Activated CD4-positive, alpha-beta T cell treated with anti-CD3 and anti-CD28 coated beads, Interleukin-2, Interleukin-4, amounts not matched to agents 100 ng/mL and 50 ng/mL, durations not matched to agents 16 hours and 8 hours (primary cell): Measurements from ENCODE around the gene FBXO33.

Experiments
- DNase-seq: peaks from one replicate; pipeline ENCODE4 v3.0.0-alpha.2; 2020; ENCODE audit warnings: low spot score

The FBXO33 gene

GRCh38 chr14:39430762-39431415 is 1.3 kb downstream of the FBXO33 start:
- no peak for DNase-seq

GRCh38 chr14:39428118-39428517 is 4.1 kb downstream of the FBXO33 start:
- no peak for DNase-seq

GRCh38 chr14:39426605-39427004 is 5.6 kb downstream of the FBXO33 start:
- no peak for DNase-seq

- DNase-seq, result no peak
These were observed 6.3 kb downstream of the FBXO33 start for GRCh38 chr14:39425947-39426346.

GRCh38 chr14:39423793-39424192 is 8.4 kb downstream of the FBXO33 start:
- no peak for DNase-seq

- DNase-seq, result no peak
These were observed 10.0 kb downstream of the FBXO33 start for GRCh38 chr14:39422243-39422642.

- no peak for DNase-seq
These were observed 13.0 kb downstream of the FBXO33 start for GRCh38 chr14:39419272-39419671.

GRCh38 chr14:39417014-39417413 is 15.2 kb downstream of the FBXO33 start:
- DNase-seq, result no peak

GRCh38 chr14:39416072-39416471 is 16.2 kb downstream of the FBXO33 start:
- no peak for DNase-seq

- DNase-seq, result no peak
These were observed 25.7 kb downstream of the FBXO33 start for GRCh38 chr14:39406560-39406959.

GRCh38 chr14:39398382-39398781 is 33.9 kb downstream of the FBXO33 start:
- no peak for DNase-seq

GRCh38 chr14:39396448-39396847 is 35.8 kb downstream of the FBXO33 start:
- DNase-seq, result no peak

GRCh38 chr14:39395555-39396254 is 36.5 kb downstream of the FBXO33 start:
- DNase-seq, result no peak

- no peak for DNase-seq
These were observed 38.9 kb downstream of the FBXO33 start for GRCh38 chr14:39393289-39393688.

GRCh38 chr14:39384177-39384576 is 48.1 kb downstream of the FBXO33 start:
- DNase-seq, result no peak

GRCh38 chr14:39383741-39384140 is 48.5 kb downstream of the FBXO33 start:
- no peak for DNase-seq

GRCh38 chr14:39383026-39383660 is 49.1 kb downstream of the FBXO33 start:
- DNase-seq, result peak; percentile 53

- no peak for DNase-seq
These were observed 49.8 kb downstream of the FBXO33 start for GRCh38 chr14:39382463-39382862.

GRCh38 chr14:39381366-39381765 is 50.9 kb downstream of the FBXO33 start:
- no peak for DNase-seq

GRCh38 chr14:39376667-39377403 is 55.4 kb downstream of the FBXO33 start:
- DNase-seq, result no peak

- no peak for DNase-seq
These were observed 57.4 kb downstream of the FBXO33 start for GRCh38 chr14:39374851-39375250.

GRCh38 chr14:39372656-39373055 is 59.6 kb downstream of the FBXO33 start:
- no peak for DNase-seq

GRCh38 chr14:39370415-39370814 is 61.8 kb downstream of the FBXO33 start:
- DNase-seq, result no peak
